Sigmoid colon (tissue), 7 donors: ENCODE data around the gene RELCH. TPM values are rescaled to one million over a fixed set of nuclear protein-coding genes. Genes with fewer than 3 reads are reported as not detected.

ENCODE experiments used
- DNase-seq: peaks from one replicate; pipeline ENCODE4 v3.0.0-alpha.2; 2019
- H3K27ac ChIP-seq, 4 donors: fragments of 200-600 bp; sonication (generic); one replicate each; pipeline ENCODE4 v1.5.1; 2016 to 2019; ENCODE audit warnings: mild to moderate bottlenecking in 1 of 4
- H3K27me3 ChIP-seq, 3 donors: fragments of 200-600 bp; sonication (generic); one replicate each; pipeline ENCODE4 v1.5.1; 2019; ENCODE audit warnings: mild to moderate bottlenecking in 1 of 3
- H3K36me3 ChIP-seq, 4 donors: fragments of 200-600 bp; sonication (generic); one replicate each; pipeline ENCODE4 v1.5.1; 2016 to 2019
- H3K4me1 ChIP-seq, 4 donors: fragments of 200-600 bp; sonication (generic); one replicate each; pipeline ENCODE4 v1.5.1; 2017 to 2019
- H3K4me3 ChIP-seq, 4 donors: fragments of 200-600 bp; sonication (generic); one replicate each; pipeline ENCODE4 v1.5.1; 2017 to 2019; ENCODE audit warnings: mild to moderate bottlenecking in 2 of 4, moderate library complexity in 1 of 4
- H3K9me3 ChIP-seq, 4 donors: fragments of 200-600 bp in 3 of 4; sonication (generic) in 3 of 4; one replicate each; pipeline versions ENCODE4 v1.5.1 to v1.6.1; 2013 to 2019
- EP300 ChIP-seq, 4 donors: sonication (generic); formaldehyde crosslinking; IDR thresholded peaks; one replicate each; pipeline ENCODE4 v1.6.1; 2017; ENCODE audit warnings: antibody characterized with exemption in 4 of 4
- POLR2A ChIP-seq, 2 donors: fragments of 450-650 bp; IDR thresholded peaks; one replicate each; pipeline ENCODE4 v1.6.1; 2016; ENCODE audit warnings: antibody characterized with exemption in 2 of 2, mild to moderate bottlenecking in 2 of 2, moderate library complexity in 2 of 2
- POLR2AphosphoS5 ChIP-seq, 4 donors: sonication (generic); formaldehyde crosslinking; IDR thresholded peaks; one replicate each; pipeline ENCODE4 v1.6.1; 2017; ENCODE audit warnings: antibody characterized with exemption in 4 of 4
- WGBS, 2 donors: extraction: QIAGEN DNeasy Blood & Tissue Kit; methylation state at CpG; one replicate each; pipeline ENCODE4 v1.1.7; 2013; 5-methylcytosine and 5-hydroxymethylcytosine counted together
- intact Hi-C: fragments of 100-400 bp; cut with DNase I; formaldehyde crosslinking; loops from one replicate; pipeline ENCODE4 v1.15.1; 2023
- polyA plus RNA-seq, 3 donors: library from polyadenylated mRNA; stranded (reverse); fragments of 200-250 nt; gene quantifications; one replicate each; pipeline ENCODE4 v1.2.3, GENCODE V29; 2013
- total RNA-seq, 4 donors: library from RNA; depleted of rRNA; stranded (reverse); fragments of >200 nt; gene quantifications; one replicate each; pipeline ENCODE4 v1.1.0, GENCODE V29; 2016
- TF ChIP-seq, protein P1 (sequence below), 4 experiments: fragments of 450-650 bp in 3 of 4; fragments of 200-600 bp in 1 of 4; IDR thresholded peaks; one replicate each; pipeline ENCODE4 v1.5.1; 2016 to 2019; ENCODE audit warnings: antibody characterized with exemption in 4 of 4, mild to moderate bottlenecking in 3 of 4, moderate library complexity in 2 of 4
- donor health status: healthy with polysubstance abuse.
- donor health status: Bipolar disorder and iron deficiency.
- donor health status: healthy.

RELCH gene
- total and polyA plus RNA-seq, 7 donors, result 6.6 to 28.8 (median 19.3) TPM

DNA sequence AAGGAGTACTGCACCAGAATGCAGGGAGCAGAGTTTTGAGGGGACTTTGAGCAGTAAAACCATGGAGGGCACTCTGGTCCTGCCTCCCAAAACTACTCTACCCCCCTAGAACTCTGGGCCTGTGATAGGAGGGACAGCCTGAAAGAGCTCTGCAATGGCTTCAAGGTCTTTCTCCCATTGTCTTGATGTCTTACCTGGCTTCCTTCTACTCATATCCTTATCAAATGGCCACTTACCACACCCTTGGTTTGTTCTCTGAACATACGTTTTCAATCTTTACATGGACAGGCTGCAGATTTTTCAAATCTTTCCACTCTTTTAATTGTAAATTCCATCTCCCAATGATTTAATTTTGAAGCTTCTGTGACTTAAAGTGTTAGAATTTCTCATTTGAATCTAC lies 27.7 kb downstream of the RELCH start:
- Histone ChIP-seq H3K4me1 (no peaks in the 10 kb centered on the region), H3K27me3 (no peaks in the 10 kb centered on the region), H3K27ac (no peak overlapping the region), H3K4me3 (no peak overlapping the region), H3K9me3 (no peaks in the 10 kb centered on the region), H3K36me3 (peaks cover 0 to 25% (median 5%) of the 10 kb centered on the region in 4 donors)
- no peak for DNase-seq
- intact Hi-C loops, result no loop called here
- 16 to 80% methylated on average over 1 of the region's 1 CpG for WGBS, 2 donors
- TF ChIP-seq POLR2A (IDR thresholded peaks at IDR 0.05) (no peak), EP300 (IDR thresholded peaks at IDR 0.05) (no peak), POLR2AphosphoS5 (IDR thresholded peaks at IDR 0.05) (no peak)
- TF ChIP-seq, protein P1, sequence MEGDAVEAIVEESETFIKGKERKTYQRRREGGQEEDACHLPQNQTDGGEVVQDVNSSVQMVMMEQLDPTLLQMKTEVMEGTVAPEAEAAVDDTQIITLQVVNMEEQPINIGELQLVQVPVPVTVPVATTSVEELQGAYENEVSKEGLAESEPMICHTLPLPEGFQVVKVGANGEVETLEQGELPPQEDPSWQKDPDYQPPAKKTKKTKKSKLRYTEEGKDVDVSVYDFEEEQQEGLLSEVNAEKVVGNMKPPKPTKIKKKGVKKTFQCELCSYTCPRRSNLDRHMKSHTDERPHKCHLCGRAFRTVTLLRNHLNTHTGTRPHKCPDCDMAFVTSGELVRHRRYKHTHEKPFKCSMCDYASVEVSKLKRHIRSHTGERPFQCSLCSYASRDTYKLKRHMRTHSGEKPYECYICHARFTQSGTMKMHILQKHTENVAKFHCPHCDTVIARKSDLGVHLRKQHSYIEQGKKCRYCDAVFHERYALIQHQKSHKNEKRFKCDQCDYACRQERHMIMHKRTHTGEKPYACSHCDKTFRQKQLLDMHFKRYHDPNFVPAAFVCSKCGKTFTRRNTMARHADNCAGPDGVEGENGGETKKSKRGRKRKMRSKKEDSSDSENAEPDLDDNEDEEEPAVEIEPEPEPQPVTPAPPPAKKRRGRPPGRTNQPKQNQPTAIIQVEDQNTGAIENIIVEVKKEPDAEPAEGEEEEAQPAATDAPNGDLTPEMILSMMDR (IDR thresholded peaks at IDR 0.05), result no peak

DNA sequence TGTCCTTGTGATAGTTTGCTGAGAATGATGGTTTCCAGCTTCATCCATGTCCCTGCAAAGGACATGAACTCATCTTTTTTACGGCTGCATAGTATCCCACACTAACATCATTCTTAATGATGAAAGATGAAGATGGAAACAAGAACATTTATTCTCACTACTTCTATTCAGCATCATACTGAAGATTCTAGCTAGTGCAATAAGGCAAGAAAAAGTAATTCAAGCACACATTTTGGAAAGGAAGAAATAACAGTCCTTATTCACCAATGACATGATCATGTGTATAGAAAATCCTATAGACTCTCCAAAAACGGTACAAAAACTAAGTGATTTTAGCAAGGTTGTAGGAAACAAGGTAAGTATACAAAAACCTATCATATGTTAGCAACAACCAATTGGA lies 37.2 kb downstream of the RELCH start:
- intact Hi-C loops, result no loop called here
- 96 to 98% methylated on average over 2 of the region's 2 CpGs for WGBS, 2 donors
- TF ChIP-seq POLR2AphosphoS5 (IDR thresholded peaks at IDR 0.05), result no peak
- TF ChIP-seq EP300 (IDR thresholded peaks at IDR 0.05), result no peak
- TF ChIP-seq, protein P1 (IDR thresholded peaks at IDR 0.05), result no peak
- no peak for TF ChIP-seq POLR2A (IDR thresholded peaks at IDR 0.05)
- Histone ChIP-seq H3K27ac (no peak overlapping the region), H3K36me3 (peaks cover 0 to 63% (median 19%) of the 10 kb centered on the region in 4 donors), H3K4me3 (no peak overlapping the region), H3K9me3 (no peaks in the 10 kb centered on the region), H3K4me1 (no peaks in the 10 kb centered on the region), H3K27me3 (no peaks in the 10 kb centered on the region)
- DNase-seq, result no peak

DNA sequence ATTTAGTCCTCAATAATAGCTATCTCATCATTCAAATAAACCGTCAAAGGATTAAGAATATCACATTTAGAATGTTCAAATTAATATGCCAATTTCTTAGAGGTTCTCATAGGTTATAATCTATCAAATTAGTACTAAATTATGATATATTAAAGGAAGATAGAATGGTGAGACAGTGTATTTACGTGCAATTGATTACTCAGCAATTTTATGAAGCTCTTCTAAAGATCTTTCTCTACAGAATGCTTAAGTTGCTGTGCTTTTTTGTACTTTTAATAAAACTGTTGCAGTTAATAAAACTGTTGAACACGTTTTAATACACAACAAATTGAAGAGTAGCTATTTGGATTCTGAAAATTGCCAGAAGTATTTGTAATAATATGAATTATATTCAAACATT lies 39.0 kb downstream of the RELCH start:
- no peak for DNase-seq
- peaks cover 0 to 80% (median 19%) of the 10 kb centered on the region in 4 donors for H3K36me3 ChIP-seq
- no peaks in the 10 kb centered on the region for H3K4me1 ChIP-seq
- H3K9me3 ChIP-seq, result no peaks in the 10 kb centered on the region
- TF ChIP-seq POLR2A (IDR thresholded peaks at IDR 0.05) (no peak), EP300 (IDR thresholded peaks at IDR 0.05) (no peak), POLR2AphosphoS5 (IDR thresholded peaks at IDR 0.05) (no peak)
- TF ChIP-seq, protein P1 (IDR thresholded peaks at IDR 0.05), result no peak
- intact Hi-C loops, result no loop called here
- no peaks in the 10 kb centered on the region for H3K27me3 ChIP-seq
- no peak overlapping the region for H3K4me3 ChIP-seq
- WGBS, 2 donors, result 83 to 91% methylated on average over 3 of the region's 3 CpGs
- H3K27ac ChIP-seq, result no peak overlapping the region

DNA sequence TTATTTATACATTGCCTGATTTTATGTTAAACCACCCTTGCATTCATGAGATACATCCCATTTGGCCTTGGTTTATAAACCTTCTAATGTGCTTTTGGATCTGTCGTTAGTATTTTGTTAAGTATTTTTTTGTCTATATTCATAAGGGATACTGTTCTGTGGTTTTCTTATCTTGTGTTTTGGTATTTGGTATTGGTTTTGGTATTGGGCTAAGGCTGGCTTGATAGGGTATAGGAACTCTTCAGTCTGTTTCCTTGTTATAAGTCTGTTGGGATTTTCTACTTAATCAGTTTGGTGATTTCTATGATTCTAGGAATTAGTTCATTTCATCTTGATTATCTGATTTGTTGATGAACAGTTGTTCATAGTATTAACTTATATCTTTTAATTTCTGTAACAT lies 49.2 kb downstream of the RELCH start:
- intact Hi-C loops, result no loop called here
- Histone ChIP-seq H3K27ac (no peak overlapping the region), H3K9me3 (no peaks in the 10 kb centered on the region), H3K4me1 (no peaks in the 10 kb centered on the region), H3K36me3 (peaks cover 0 to 31% (median 6%) of the 10 kb centered on the region in 4 donors), H3K4me3 (no peak overlapping the region), H3K27me3 (no peaks in the 10 kb centered on the region)
- WGBS, 2 donors, result 95 to 96% methylated on average over 1 of the region's 1 CpG
- no peak for TF ChIP-seq POLR2A (IDR thresholded peaks at IDR 0.05)
- TF ChIP-seq, protein P1 (IDR thresholded peaks at IDR 0.05), result no peak
- no peak for TF ChIP-seq POLR2AphosphoS5 (IDR thresholded peaks at IDR 0.05)
- TF ChIP-seq EP300 (IDR thresholded peaks at IDR 0.05), result no peak
- no peak for DNase-seq

DNA sequence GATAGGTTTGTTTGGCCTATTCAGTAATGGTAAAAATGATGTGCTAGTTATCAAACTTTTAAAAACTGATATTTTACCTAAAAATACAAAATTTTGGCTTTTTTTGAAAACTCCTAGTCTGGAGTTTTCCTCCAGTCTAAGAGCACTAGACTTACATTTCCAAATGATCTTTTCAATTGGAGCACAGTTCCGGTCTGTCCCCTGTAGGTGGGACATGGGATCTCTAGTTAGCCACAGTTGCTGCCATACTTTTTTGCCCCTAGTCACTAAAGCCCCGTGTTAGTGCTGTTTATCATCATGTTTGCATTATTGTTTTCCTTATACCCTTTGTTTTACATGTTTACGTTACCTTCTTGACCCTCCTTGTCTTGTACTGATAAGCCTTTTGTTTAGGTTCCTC lies 52.4 kb downstream of the RELCH start:
- 72 to 93% methylated on average over 3 of the region's 3 CpGs for WGBS, 2 donors
- DNase-seq, result no peak
- Histone ChIP-seq H3K4me3 (no peak overlapping the region), H3K27me3 (no peaks in the 10 kb centered on the region), H3K4me1 (no peaks in the 10 kb centered on the region), H3K27ac (no peak overlapping the region), H3K36me3 (peaks cover 0 to 14% (median 0%) of the 10 kb centered on the region in 4 donors), H3K9me3 (no peaks in the 10 kb centered on the region)
- intact Hi-C loops, result no loop called here
- TF ChIP-seq POLR2A (IDR thresholded peaks at IDR 0.05), result no peak
- no peak for TF ChIP-seq POLR2AphosphoS5 (IDR thresholded peaks at IDR 0.05)
- no peak for TF ChIP-seq EP300 (IDR thresholded peaks at IDR 0.05)
- TF ChIP-seq, protein P1 (IDR thresholded peaks at IDR 0.05), result no peak
